Measurements from ENCODE around the gene DYNC2H1.

DNA sequence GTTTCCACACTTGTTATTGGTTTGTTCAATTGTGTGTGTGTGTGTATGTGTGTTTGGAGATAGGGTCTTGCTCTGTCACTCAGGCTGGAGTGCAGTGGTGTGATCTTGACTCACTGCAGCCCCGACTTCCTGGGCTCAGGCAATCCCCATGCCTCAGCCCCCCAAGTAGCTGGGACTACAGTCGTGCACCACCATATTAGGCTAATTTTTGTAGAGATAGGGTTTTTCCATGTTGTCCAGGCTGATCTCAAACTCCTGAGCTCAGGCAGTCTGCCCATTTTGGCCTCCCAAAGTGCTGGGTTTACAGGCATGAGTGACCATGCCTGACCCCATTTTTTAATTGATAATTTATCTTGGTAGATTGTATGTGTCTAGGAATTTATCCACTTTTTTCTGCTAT is 263.7 kb downstream of the DYNC2H1 start:
- TF ChIP-seq, protein P1, sequence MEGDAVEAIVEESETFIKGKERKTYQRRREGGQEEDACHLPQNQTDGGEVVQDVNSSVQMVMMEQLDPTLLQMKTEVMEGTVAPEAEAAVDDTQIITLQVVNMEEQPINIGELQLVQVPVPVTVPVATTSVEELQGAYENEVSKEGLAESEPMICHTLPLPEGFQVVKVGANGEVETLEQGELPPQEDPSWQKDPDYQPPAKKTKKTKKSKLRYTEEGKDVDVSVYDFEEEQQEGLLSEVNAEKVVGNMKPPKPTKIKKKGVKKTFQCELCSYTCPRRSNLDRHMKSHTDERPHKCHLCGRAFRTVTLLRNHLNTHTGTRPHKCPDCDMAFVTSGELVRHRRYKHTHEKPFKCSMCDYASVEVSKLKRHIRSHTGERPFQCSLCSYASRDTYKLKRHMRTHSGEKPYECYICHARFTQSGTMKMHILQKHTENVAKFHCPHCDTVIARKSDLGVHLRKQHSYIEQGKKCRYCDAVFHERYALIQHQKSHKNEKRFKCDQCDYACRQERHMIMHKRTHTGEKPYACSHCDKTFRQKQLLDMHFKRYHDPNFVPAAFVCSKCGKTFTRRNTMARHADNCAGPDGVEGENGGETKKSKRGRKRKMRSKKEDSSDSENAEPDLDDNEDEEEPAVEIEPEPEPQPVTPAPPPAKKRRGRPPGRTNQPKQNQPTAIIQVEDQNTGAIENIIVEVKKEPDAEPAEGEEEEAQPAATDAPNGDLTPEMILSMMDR (IDR thresholded peaks at IDR 0.05; ENCODE audit: low read depth, low read length, missing input control): no peak
- no peak for TF ChIP-seq YY1 (IDR thresholded peaks at IDR 0.05)
- TF ChIP-seq FOXA1 (IDR thresholded peaks at IDR 0.05): no peak
- TF ChIP-seq TAF1 (conservative IDR thresholded peaks at IDR 0.05): no peak
- TF ChIP-seq, protein P2, sequence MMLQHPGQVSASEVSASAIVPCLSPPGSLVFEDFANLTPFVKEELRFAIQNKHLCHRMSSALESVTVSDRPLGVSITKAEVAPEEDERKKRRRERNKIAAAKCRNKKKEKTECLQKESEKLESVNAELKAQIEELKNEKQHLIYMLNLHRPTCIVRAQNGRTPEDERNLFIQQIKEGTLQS (IDR thresholded peaks at IDR 0.05): no peak
- no peak for TF ChIP-seq SP1 (IDR thresholded peaks at IDR 0.05)
- no peak for TF ChIP-seq RAD21 (IDR thresholded peaks at IDR 0.05)
- TF ChIP-seq RXRA (IDR thresholded peaks at IDR 0.05): no peak
- TF ChIP-seq JUND (IDR thresholded peaks at IDR 0.05): no peak
- TF ChIP-seq, protein P3, sequence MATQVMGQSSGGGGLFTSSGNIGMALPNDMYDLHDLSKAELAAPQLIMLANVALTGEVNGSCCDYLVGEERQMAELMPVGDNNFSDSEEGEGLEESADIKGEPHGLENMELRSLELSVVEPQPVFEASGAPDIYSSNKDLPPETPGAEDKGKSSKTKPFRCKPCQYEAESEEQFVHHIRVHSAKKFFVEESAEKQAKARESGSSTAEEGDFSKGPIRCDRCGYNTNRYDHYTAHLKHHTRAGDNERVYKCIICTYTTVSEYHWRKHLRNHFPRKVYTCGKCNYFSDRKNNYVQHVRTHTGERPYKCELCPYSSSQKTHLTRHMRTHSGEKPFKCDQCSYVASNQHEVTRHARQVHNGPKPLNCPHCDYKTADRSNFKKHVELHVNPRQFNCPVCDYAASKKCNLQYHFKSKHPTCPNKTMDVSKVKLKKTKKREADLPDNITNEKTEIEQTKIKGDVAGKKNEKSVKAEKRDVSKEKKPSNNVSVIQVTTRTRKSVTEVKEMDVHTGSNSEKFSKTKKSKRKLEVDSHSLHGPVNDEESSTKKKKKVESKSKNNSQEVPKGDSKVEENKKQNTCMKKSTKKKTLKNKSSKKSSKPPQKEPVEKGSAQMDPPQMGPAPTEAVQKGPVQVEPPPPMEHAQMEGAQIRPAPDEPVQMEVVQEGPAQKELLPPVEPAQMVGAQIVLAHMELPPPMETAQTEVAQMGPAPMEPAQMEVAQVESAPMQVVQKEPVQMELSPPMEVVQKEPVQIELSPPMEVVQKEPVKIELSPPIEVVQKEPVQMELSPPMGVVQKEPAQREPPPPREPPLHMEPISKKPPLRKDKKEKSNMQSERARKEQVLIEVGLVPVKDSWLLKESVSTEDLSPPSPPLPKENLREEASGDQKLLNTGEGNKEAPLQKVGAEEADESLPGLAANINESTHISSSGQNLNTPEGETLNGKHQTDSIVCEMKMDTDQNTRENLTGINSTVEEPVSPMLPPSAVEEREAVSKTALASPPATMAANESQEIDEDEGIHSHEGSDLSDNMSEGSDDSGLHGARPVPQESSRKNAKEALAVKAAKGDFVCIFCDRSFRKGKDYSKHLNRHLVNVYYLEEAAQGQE (IDR thresholded peaks at IDR 0.05): no peak
- TF ChIP-seq, protein P4, sequence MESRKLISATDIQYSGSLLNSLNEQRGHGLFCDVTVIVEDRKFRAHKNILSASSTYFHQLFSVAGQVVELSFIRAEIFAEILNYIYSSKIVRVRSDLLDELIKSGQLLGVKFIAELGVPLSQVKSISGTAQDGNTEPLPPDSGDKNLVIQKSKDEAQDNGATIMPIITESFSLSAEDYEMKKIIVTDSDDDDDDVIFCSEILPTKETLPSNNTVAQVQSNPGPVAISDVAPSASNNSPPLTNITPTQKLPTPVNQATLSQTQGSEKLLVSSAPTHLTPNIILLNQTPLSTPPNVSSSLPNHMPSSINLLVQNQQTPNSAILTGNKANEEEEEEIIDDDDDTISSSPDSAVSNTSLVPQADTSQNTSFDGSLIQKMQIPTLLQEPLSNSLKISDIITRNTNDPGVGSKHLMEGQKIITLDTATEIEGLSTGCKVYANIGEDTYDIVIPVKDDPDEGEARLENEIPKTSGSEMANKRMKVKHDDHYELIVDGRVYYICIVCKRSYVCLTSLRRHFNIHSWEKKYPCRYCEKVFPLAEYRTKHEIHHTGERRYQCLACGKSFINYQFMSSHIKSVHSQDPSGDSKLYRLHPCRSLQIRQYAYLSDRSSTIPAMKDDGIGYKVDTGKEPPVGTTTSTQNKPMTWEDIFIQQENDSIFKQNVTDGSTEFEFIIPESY (IDR thresholded peaks at IDR 0.05): no peak
- TF ChIP-seq, protein P5, sequence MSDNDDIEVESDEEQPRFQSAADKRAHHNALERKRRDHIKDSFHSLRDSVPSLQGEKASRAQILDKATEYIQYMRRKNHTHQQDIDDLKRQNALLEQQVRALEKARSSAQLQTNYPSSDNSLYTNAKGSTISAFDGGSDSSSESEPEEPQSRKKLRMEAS (IDR thresholded peaks at IDR 0.05): no peak

Measured in liver (tissue), 3 donors.